Measurements from ENCODE around the gene NRARP. TPM values are rescaled to one million over a fixed set of nuclear protein-coding genes. Genes with fewer than 3 reads are reported as not detected.

Gene NRARP
- total RNA-seq, 1 donor from 2014 or later: 18.7 TPM

GRCh38 chr9:137277329-137278041 lies 24.6 kb downstream of the NRARP start, which contains the start of gene TOR4A:
Gene TOR4A (plus strand): TSS chr9:137277726. CDS start chr9:137278690, 964 bp downstream.
- peak; percentile 95 to 96 for DNase-seq (ENCODE audit: low read depth in 2 of 2)

GRCh38 chr9:137276473-137277328 lies 25.4 kb downstream of the NRARP start:
- peak; percentile 37 to 78 for DNase-seq (ENCODE audit: low read depth in 2 of 2)

- no peak for DNase-seq (ENCODE audit: low read depth in 2 of 2)
Observed at GRCh38 chr9:137275588-137276472, 26.2 kb downstream of the NRARP start.

GRCh38 chr9:137275203-137275587 lies 26.9 kb downstream of the NRARP start:
- no peak for DNase-seq (ENCODE audit: low read depth in 2 of 2)

GRCh38 chr9:137273611-137274320 lies 28.3 kb downstream of the NRARP start:
- DNase-seq (ENCODE audit: low read depth in 2 of 2): no peak

GRCh38 chr9:137273095-137273490 lies 29.0 kb downstream of the NRARP start:
- DNase-seq (ENCODE audit: low read depth in 2 of 2): no peak

GRCh38 chr9:137272241-137273094 lies 29.6 kb downstream of the NRARP start:
- no peak for DNase-seq (ENCODE audit: low read depth in 2 of 2)

GRCh38 chr9:137271696-137272076 lies 30.4 kb downstream of the NRARP start:
- no peak for DNase-seq (ENCODE audit: low read depth in 2 of 2)

GRCh38 chr9:137270929-137271695 lies 31.0 kb downstream of the NRARP start:
- no peak for DNase-seq (ENCODE audit: low read depth in 2 of 2)

GRCh38 chr9:137269231-137269772 lies 32.8 kb downstream of the NRARP start:
- peak; percentile 62 to 77 for DNase-seq (ENCODE audit: low read depth in 2 of 2)

- DNase-seq (ENCODE audit: low read depth in 2 of 2): peak; percentile 82 to 89
Observed at GRCh38 chr9:137268538-137269201, 33.4 kb downstream of the NRARP start.

GRCh38 chr9:137267933-137268355 lies 34.1 kb downstream of the NRARP start:
- peak in 1 of 2 donors; percentile 47 for DNase-seq (ENCODE audit: low read depth in 2 of 2)

GRCh38 chr9:137266585-137267453 lies 35.3 kb downstream of the NRARP start:
- no peak for DNase-seq (ENCODE audit: low read depth in 2 of 2)

- no peak for DNase-seq (ENCODE audit: low read depth in 2 of 2)
Observed at GRCh38 chr9:137266162-137266527, 35.9 kb downstream of the NRARP start.

GRCh38 chr9:137265496-137266161 lies 36.4 kb downstream of the NRARP start:
- DNase-seq (ENCODE audit: low read depth in 2 of 2): no peak

- no peak for DNase-seq (ENCODE audit: low read depth in 2 of 2)
Observed at GRCh38 chr9:137264067-137264466, 38.0 kb downstream of the NRARP start.

- DNase-seq (ENCODE audit: low read depth in 2 of 2): no peak
Observed at GRCh38 chr9:137263506-137263905, 38.6 kb downstream of the NRARP start.

Measured in lung microvascular endothelial cell (primary cell).